GM21390 (cell line): Measurements from ENCODE around the gene ISCA2.
"Not testable (repeated sequence)": the region's sequence is repeated elsewhere in the genome, so short reads cannot be mapped to it uniquely, and the experiment has no call there.

Experiments
- ATAC-seq: cut with Tn5 transposase; IDR thresholded peaks from one replicate; pipeline ENCODE4 v1.9.1; 2021; ENCODE audit not compliant: unreplicated experiment

ISCA2 gene

GRCh38 chr14:74493343-74494261, at the start of gene ISCA2:
ISCA2 (plus strand) TSS chr14:74493765; CDS start chr14:74493775, 10 bp downstream.
- peak; percentile 80 for ATAC-seq

- ATAC-seq = no peak
Measured at GRCh38 chr14:74444866-74445265, 48.7 kb upstream of the ISCA2 start.

GRCh38 chr14:74454397-74454796, 39.2 kb upstream of the ISCA2 start:
- ATAC-seq = not testable (repeated sequence)

- no peak for ATAC-seq
Measured at GRCh38 chr14:74456684-74457564, 36.6 kb upstream of the ISCA2 start.

- ATAC-seq = no peak
Measured at GRCh38 chr14:74457565-74457895, 36.0 kb upstream of the ISCA2 start.

GRCh38 chr14:74459289-74459946, 34.1 kb upstream of the ISCA2 start:
- ATAC-seq = no peak

- ATAC-seq = no peak
Measured at GRCh38 chr14:74459976-74460375, 33.6 kb upstream of the ISCA2 start.

GRCh38 chr14:74462993-74463392, 30.6 kb upstream of the ISCA2 start:
- ATAC-seq = no peak

GRCh38 chr14:74463697-74464096, 29.9 kb upstream of the ISCA2 start:
- ATAC-seq = no peak

GRCh38 chr14:74464785-74465184, 28.8 kb upstream of the ISCA2 start:
- no peak for ATAC-seq

- no peak for ATAC-seq
Measured at GRCh38 chr14:74465335-74465734, 28.2 kb upstream of the ISCA2 start.

- no peak for ATAC-seq
Measured at GRCh38 chr14:74468513-74468912, 25.1 kb upstream of the ISCA2 start.

- ATAC-seq = no peak
Measured at GRCh38 chr14:74469548-74470518, 23.7 kb upstream of the ISCA2 start.

- ATAC-seq = no peak
Measured at GRCh38 chr14:74472601-74473000, 21.0 kb upstream of the ISCA2 start.

GRCh38 chr14:74474376-74474775, 19.2 kb upstream of the ISCA2 start:
- ATAC-seq = no peak

- no peak for ATAC-seq
Measured at GRCh38 chr14:74475678-74476077, 17.9 kb upstream of the ISCA2 start.

GRCh38 chr14:74476107-74476506, 17.5 kb upstream of the ISCA2 start:
- ATAC-seq = no peak

- ATAC-seq = no peak
Measured at GRCh38 chr14:74476607-74477006, 17.0 kb upstream of the ISCA2 start.

GRCh38 chr14:74478996-74479635, 14.4 kb upstream of the ISCA2 start:
- ATAC-seq = no peak

- no peak for ATAC-seq
Measured at GRCh38 chr14:74480046-74480445, 13.5 kb upstream of the ISCA2 start.
